HL-60 (cell line): Measurements from ENCODE around the gene MYO1D.

Experiments
- CTCF ChIP-seq: IDR thresholded peaks from one replicate; pipeline ENCODE4 v1.5.1; 2011; ENCODE audit warnings: low read length, control low read depth, inconsistent platforms; ENCODE audit not compliant: insufficient read depth
- GABPA ChIP-seq: IDR thresholded peaks from 2 replicates; pipeline ENCODE4 v1.6.1; 2012; ENCODE audit warnings: low read depth
- POLR2AphosphoS5 ChIP-seq: IDR thresholded peaks from 2 replicates; pipeline ENCODE4 v1.6.1; 2012; ENCODE audit warnings: low read depth
- REST ChIP-seq: IDR thresholded peaks from 2 replicates; pipeline ENCODE4 v1.6.1; 2012; ENCODE audit warnings: low read depth; ENCODE audit not compliant: insufficient replicate concordance
- SPI1 ChIP-seq: IDR thresholded peaks from 2 replicates; pipeline ENCODE4 v1.6.1; 2012; ENCODE audit warnings: low read depth, mild to moderate bottlenecking, borderline replicate concordance

GRCh38 chr17:32475258-32475657, 401.7 kb downstream of the MYO1D start:
- TF ChIP-seq CTCF (no peak), REST (no peak), POLR2AphosphoS5 (no peak), GABPA (no peak), SPI1 (no peak)
